Measurements from ENCODE around the gene SLC35G3. TPM values are rescaled to one million over a fixed set of nuclear protein-coding genes. Genes with fewer than 3 reads are reported as not detected.

Gene SLC35G3
- total RNA-seq, 1 experiment from 2014 or later: not detected

DNA sequence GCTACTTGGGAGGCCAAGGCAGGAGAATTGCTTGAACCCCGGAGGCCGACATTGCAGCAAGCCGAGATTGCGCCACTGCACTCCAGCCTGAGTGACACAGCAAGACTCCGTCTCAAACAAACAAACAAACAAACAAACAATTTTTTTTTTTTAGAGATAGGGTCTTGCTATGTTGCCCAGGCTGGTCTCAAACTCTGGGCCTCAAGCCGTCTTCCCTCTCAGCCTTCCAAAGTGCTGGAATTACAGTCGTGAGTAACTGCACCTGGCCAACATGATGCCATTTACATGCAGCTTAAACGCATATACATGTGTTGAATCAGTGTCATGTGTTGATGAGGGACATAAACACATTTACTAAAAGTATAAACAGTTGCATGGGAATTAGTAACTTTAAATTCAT lies 46.7 kb upstream of the SLC35G3 start:
- peaks cover 0 to 2% (median 0%) of the 10 kb centered on the region in 3 experiments; a peak in 1 of 7 replicates for H3K36me3 Mint-ChIP-seq (ENCODE audit: insufficient read depth in 1 of 3, low read depth in 3 of 3)
- no peak for DNase-seq
- no peak overlapping the region for H2BK5ac ChIP-seq (ENCODE audit: insufficient read length, low read length)
- H3K9ac ChIP-seq (ENCODE audit: extremely low read depth, insufficient read length, low read length): no peak overlapping the region
- H3K79me2 ChIP-seq (ENCODE audit: insufficient read depth, low read length): no peaks in the 10 kb centered on the region
- no peak overlapping the region for H2AFZ ChIP-seq (ENCODE audit: low read length)
- H3K27ac ChIP-seq (ENCODE audit: insufficient read length, low read depth, low read length): no peak overlapping the region
- H3K56ac ChIP-seq (ENCODE audit: insufficient read length, low read depth, low read length): no peak overlapping the region
- no peaks in the 10 kb centered on the region for H3K27me3 ChIP-seq (ENCODE audit: insufficient read depth, low read length)
- H3K27me3 Mint-ChIP-seq (ENCODE audit: low read depth): peaks cover 17% of the 10 kb centered on the region
- no CpG with 5 or more reads among the region's 8 CpGs for WGBS (ENCODE audit: extremely low coverage, insufficient read length, low lambda C conversion rate)
- no peak overlapping the region for H3K14ac ChIP-seq (ENCODE audit: insufficient read depth, low read length)
- H3K18ac ChIP-seq (ENCODE audit: insufficient read length, low read depth, low read length): no peak overlapping the region
- no peak overlapping the region for H3K23ac ChIP-seq (ENCODE audit: insufficient read length, low read depth, low read length)
- no peak overlapping the region for H4K91ac ChIP-seq (ENCODE audit: insufficient read length, low read depth, low read length)
- H3K23me2 ChIP-seq (ENCODE audit: insufficient read length, low read depth, low read length, poor library complexity, severe bottlenecking): peaks cover 10% of the 10 kb centered on the region
- H4K20me1 ChIP-seq (ENCODE audit: control insufficient read depth, insufficient read depth, insufficient read length): no peaks in the 10 kb centered on the region
- no peak overlapping the region for H2BK20ac ChIP-seq (ENCODE audit: low read depth, low read length, poor library complexity, severe bottlenecking)
- no peak overlapping the region for H3K4ac ChIP-seq (ENCODE audit: low read depth, low read length)
- no peaks in the 10 kb centered on the region for H3K79me1 ChIP-seq (ENCODE audit: insufficient read depth, low read depth, low read length, poor library complexity, severe bottlenecking)
- peaks cover 17 to 21% of the 10 kb centered on the region in 2 experiments for H3K4me1 Mint-ChIP-seq
- H4K5ac ChIP-seq (ENCODE audit: insufficient read length, low read depth, low read length): no peak overlapping the region
- peaks cover 3% of the 10 kb centered on the region; the same call in 1 of the 2 replicates for H3K4me1 ChIP-seq (ENCODE audit: insufficient read depth, low read length)
- H3K9me3 Mint-ChIP-seq: no peaks in the 10 kb centered on the region
- no peak overlapping the region for H2BK12ac ChIP-seq (ENCODE audit: insufficient read length, low read depth, low read length)
- no peak overlapping the region for H3K4me3 Mint-ChIP-seq
- H3T11ph ChIP-seq (ENCODE audit: low read length): no peak overlapping the region
- TF ChIP-seq, protein P1, sequence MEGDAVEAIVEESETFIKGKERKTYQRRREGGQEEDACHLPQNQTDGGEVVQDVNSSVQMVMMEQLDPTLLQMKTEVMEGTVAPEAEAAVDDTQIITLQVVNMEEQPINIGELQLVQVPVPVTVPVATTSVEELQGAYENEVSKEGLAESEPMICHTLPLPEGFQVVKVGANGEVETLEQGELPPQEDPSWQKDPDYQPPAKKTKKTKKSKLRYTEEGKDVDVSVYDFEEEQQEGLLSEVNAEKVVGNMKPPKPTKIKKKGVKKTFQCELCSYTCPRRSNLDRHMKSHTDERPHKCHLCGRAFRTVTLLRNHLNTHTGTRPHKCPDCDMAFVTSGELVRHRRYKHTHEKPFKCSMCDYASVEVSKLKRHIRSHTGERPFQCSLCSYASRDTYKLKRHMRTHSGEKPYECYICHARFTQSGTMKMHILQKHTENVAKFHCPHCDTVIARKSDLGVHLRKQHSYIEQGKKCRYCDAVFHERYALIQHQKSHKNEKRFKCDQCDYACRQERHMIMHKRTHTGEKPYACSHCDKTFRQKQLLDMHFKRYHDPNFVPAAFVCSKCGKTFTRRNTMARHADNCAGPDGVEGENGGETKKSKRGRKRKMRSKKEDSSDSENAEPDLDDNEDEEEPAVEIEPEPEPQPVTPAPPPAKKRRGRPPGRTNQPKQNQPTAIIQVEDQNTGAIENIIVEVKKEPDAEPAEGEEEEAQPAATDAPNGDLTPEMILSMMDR (conservative IDR thresholded peaks at IDR 0.05): no peak
- H3K27ac Mint-ChIP-seq: no peak overlapping the region
- H2BK120ac ChIP-seq (ENCODE audit: low read depth, low read length, poor library complexity, severe bottlenecking): no peak overlapping the region
- H4K8ac ChIP-seq (replicated peaks; ENCODE audit: insufficient read length, low read depth, low read length): no peak overlapping the region
- no peak overlapping the region for H3K4me2 ChIP-seq (ENCODE audit: insufficient read depth, insufficient read length, low read length)
- H2AK5ac ChIP-seq (ENCODE audit: insufficient read length, low read length): no peak overlapping the region
- H2BK15ac ChIP-seq (ENCODE audit: low read depth, low read length): no peak overlapping the region
- H3K9me3 ChIP-seq (ENCODE audit: control insufficient read depth, low read depth, low read length): no peaks in the 10 kb centered on the region

Measured in H9 (cell line).